Tibial nerve (tissue), 4 donors: Measurements from ENCODE around the gene RPTOR. TPM values are rescaled to one million over a fixed set of nuclear protein-coding genes. Genes with fewer than 3 reads are reported as not detected.
"Not testable (repeated sequence)": the region's sequence is repeated elsewhere in the genome, so short reads cannot be mapped to it uniquely, and the experiment has no call there.

Experiments used
- DNase-seq, 2 donors: peaks; one replicate each; pipeline ENCODE4 v3.0.0-alpha.2; 2019; ENCODE audit warnings: low spot score in 2 of 2
- H3K27ac ChIP-seq, 4 donors: fragments of 200-600 bp; sonication (generic) in 3 of 4; one replicate each; pipeline ENCODE4 v1.5.1; 2017 to 2019; ENCODE audit warnings: mild to moderate bottlenecking in 1 of 4
- H3K27me3 ChIP-seq, 2 donors: fragments of 200-600 bp; sonication (generic) in 1 of 2; one replicate each; pipeline versions ENCODE4 v1.5.1 to v1.6.0; 2017 to 2019
- H3K36me3 ChIP-seq, 3 donors: fragments of 200-600 bp; sonication (generic); one replicate each; pipeline ENCODE4 v1.5.1; 2018 to 2019
- H3K4me1 ChIP-seq, 4 donors: fragments of 200-600 bp; sonication (generic) in 3 of 4; one replicate each; pipeline ENCODE4 v1.5.1; 2017 to 2019
- H3K4me3 ChIP-seq, 4 donors: fragments of 200-600 bp; sonication (generic) in 3 of 4; one replicate each; pipeline ENCODE4 v1.5.1; 2017 to 2019; ENCODE audit warnings: mild to moderate bottlenecking in 1 of 4, moderate library complexity in 1 of 4
- H3K9me3 ChIP-seq, 4 donors: fragments of 200-600 bp; sonication (generic) in 3 of 4; one replicate each; pipeline ENCODE4 v1.5.1; 2017 to 2019
- CTCF ChIP-seq, 5 experiments: fragments of 200-600 bp in 3 of 5; fragments of 450-650 bp in 2 of 5; sonication (generic) in 3 of 5; IDR thresholded peaks; one replicate each; pipeline ENCODE4 v1.5.1; 2016 to 2019; ENCODE audit warnings: antibody characterized with exemption in 5 of 5, mild to moderate bottlenecking in 3 of 5, moderate library complexity in 2 of 5
- EP300 ChIP-seq, 2 donors: sonication (generic); formaldehyde crosslinking; IDR thresholded peaks; one replicate each; pipeline ENCODE4 v1.6.1; 2017; ENCODE audit warnings: antibody characterized with exemption in 2 of 2, mild to moderate bottlenecking in 1 of 2
- POLR2A ChIP-seq, 2 donors: fragments of 450-650 bp; IDR thresholded peaks; one replicate each; pipeline ENCODE4 v1.6.1; 2017; ENCODE audit warnings: antibody characterized with exemption in 2 of 2, mild to moderate bottlenecking in 2 of 2, moderate library complexity in 2 of 2
- WGBS, 2 donors: methylation state at CpG; one replicate each; pipeline ENCODE4 v1.1.5; 2018; 5-methylcytosine and 5-hydroxymethylcytosine counted together
- total RNA-seq, 4 donors: library from RNA; depleted of rRNA; stranded (reverse); fragments of >200 nt; gene quantifications; one replicate each; pipeline ENCODE4 v1.1.0, GENCODE V29; 2016

Gene RPTOR
- total RNA-seq, 4 donors from 2014 or later, result 34.7 to 56.4 (median 40.1) TPM

- Histone ChIP-seq H3K4me1 (peaks cover 0 to 3% (median 0%) of the 10 kb centered on the region in 4 donors), H3K27ac (no peak overlapping the region)
- TF ChIP-seq POLR2A (IDR thresholded peaks at IDR 0.05), result no peak
These were observed 40.7 kb upstream of the RPTOR start for GRCh38 chr17:80503921-80504320.

GRCh38 chr17:80504686-80505413 is 39.8 kb upstream of the RPTOR start:
- TF ChIP-seq CTCF (IDR thresholded peaks at IDR 0.05), result no peak
- TF ChIP-seq EP300 (IDR thresholded peaks at IDR 0.05), result no peak
- TF ChIP-seq POLR2A (IDR thresholded peaks at IDR 0.05), result no peak
- H3K36me3 ChIP-seq, result no peaks in the 10 kb centered on the region
- H3K9me3 ChIP-seq, result no peaks in the 10 kb centered on the region
- 16 to 19% methylated on average over 8 of the region's 8 CpGs for whole genome bisulfite sequencing, 2 donors
- DNase-seq, result no peak
- H3K4me1 ChIP-seq, result no peaks in the 10 kb centered on the region
- no peak overlapping the region for H3K4me3 ChIP-seq
- H3K27ac ChIP-seq, result no peak overlapping the region
- peaks cover 0 to 19% of the 10 kb centered on the region in 2 donors for H3K27me3 ChIP-seq

More at GRCh38 chr17:80503921-80504320, 40.7 kb upstream of the RPTOR start:
- Histone ChIP-seq H3K27me3 (peaks cover 0 to 16% of the 10 kb centered on the region in 2 donors), H3K4me3 (no peak overlapping the region), H3K9me3 (no peaks in the 10 kb centered on the region), H3K36me3 (no peaks in the 10 kb centered on the region)
- DNase-seq, result no peak

GRCh38 chr17:80507177-80507576 is 37.5 kb upstream of the RPTOR start:
- not testable (repeated sequence) for H3K36me3 ChIP-seq, DNase-seq, H3K9me3 ChIP-seq, H3K27ac ChIP-seq, H3K4me1 ChIP-seq, H3K4me3 ChIP-seq
- WGBS, 2 donors, result 50 to 62% methylated on average over 4 of the region's 4 CpGs
- H3K27me3 ChIP-seq, result peaks cover 0 to 37% of the 10 kb centered on the region in 2 donors

GRCh38 chr17:80507965-80508364 is 36.7 kb upstream of the RPTOR start:
- Histone ChIP-seq H3K27me3 (peaks cover 0 to 38% of the 10 kb centered on the region in 2 donors), H3K36me3 (no peaks in the 10 kb centered on the region), H3K4me3 (no peak overlapping the region), H3K27ac (no peak overlapping the region), H3K9me3 (no peaks in the 10 kb centered on the region), H3K4me1 (peaks cover 0 to under 1% (median 0%) of the 10 kb centered on the region in 4 donors)
- no peak for DNase-seq
- 83 to 90% methylated on average over 3 of the region's 3 CpGs for WGBS, 2 donors
- TF ChIP-seq EP300 (IDR thresholded peaks at IDR 0.05) (no peak), CTCF (IDR thresholded peaks at IDR 0.05) (no peak), POLR2A (IDR thresholded peaks at IDR 0.05) (no peak)

- peaks cover 0 to 38% of the 10 kb centered on the region in 2 donors for H3K27me3 ChIP-seq
- 80 to 85% methylated on average over 8 of the region's 8 CpGs for WGBS, 2 donors
- H3K27ac ChIP-seq, result no peak overlapping the region
- peaks cover 0 to 12% (median 0%) of the 10 kb centered on the region in 4 donors for H3K4me1 ChIP-seq
- no peak overlapping the region for H3K4me3 ChIP-seq
- TF ChIP-seq POLR2A (IDR thresholded peaks at IDR 0.05), result no peak
- no peak for TF ChIP-seq EP300 (IDR thresholded peaks at IDR 0.05)
- no peak for TF ChIP-seq CTCF (IDR thresholded peaks at IDR 0.05)
- no peaks in the 10 kb centered on the region for H3K9me3 ChIP-seq
- H3K36me3 ChIP-seq, result no peaks in the 10 kb centered on the region
- DNase-seq, result no peak
These were observed 35.3 kb upstream of the RPTOR start for GRCh38 chr17:80509311-80509710.

DNA sequence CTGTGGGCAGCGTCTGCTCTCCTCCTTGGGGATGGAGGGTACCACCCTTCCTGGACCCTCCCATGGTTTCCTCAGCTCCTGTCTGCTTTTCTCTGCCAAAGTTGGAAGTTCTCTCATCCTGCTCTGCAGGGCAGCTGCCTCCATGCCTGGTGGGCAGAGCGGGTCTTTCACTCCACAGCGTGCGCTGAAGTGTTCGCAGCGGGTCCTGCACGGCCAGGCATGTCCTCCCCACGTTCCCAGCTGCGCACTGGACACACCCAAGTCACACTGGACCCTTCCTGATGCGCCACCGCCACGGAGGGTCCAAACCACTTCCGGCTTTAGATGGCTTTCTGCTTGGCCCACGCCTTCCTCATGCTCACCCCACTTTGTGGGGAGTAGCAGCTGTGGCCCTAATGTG is 34.5 kb upstream of the RPTOR start:
- Histone ChIP-seq H3K36me3 (no peaks in the 10 kb centered on the region), H3K27me3 (peaks cover 0 to 38% of the 10 kb centered on the region in 2 donors), H3K9me3 (no peaks in the 10 kb centered on the region), H3K4me3 (no peak overlapping the region), H3K27ac (no peak overlapping the region), H3K4me1 (peaks cover 0 to 12% (median 0%) of the 10 kb centered on the region in 4 donors)
- no peak for DNase-seq
- TF ChIP-seq EP300 (IDR thresholded peaks at IDR 0.05), result no peak
- TF ChIP-seq CTCF (IDR thresholded peaks at IDR 0.05), result no peak
- TF ChIP-seq POLR2A (IDR thresholded peaks at IDR 0.05), result no peak
- 85 to 87% methylated on average over 14 of the region's 14 CpGs for WGBS, 2 donors
